PC-3 (cell line): ENCODE results near the gene SLC27A4. TPM values are rescaled to one million over a fixed set of nuclear protein-coding genes. Genes with fewer than 3 reads are reported as not detected.

Experiments
- ATAC-seq: fragments of 200-7000 bp; cut with Tn5 transposase; 2 replicates; pipeline ENCODE4 v1.9.1; 2020; ENCODE audit warnings: mild to moderate bottlenecking, moderate library complexity
- BruUV-seq: library from RNA; stranded (reverse); fragments of 400-500 nt; replicated peaks from 2 replicates; lab custom pipeline; 2021; lab: Mats Ljungman, UMichigan
- CTCF ChIA-PET: fragments of 300-600 bp; sonication (Branson Sonifier 250); formaldehyde crosslinking; loops from one replicate; lab custom pipeline; 2022; ENCODE audit warnings: antibody characterized with exemption; lab: Charles Lee
- POLR2A ChIA-PET: fragments of 300-600 bp; sonication (Branson Sonifier 250); formaldehyde crosslinking; loops from one replicate; lab custom pipeline; 2022; ENCODE audit warnings: antibody characterized with exemption; ENCODE audit not compliant: unreplicated experiment; lab: Charles Lee
- DNase-seq: peaks from one replicate; pipeline ENCODE4 v3.0.0-alpha.2; 2015
- H2AFZ ChIP-seq: fragments of 300-600 bp; sonication (generic); 2 replicates; pipeline ENCODE4 v1.6.0; 2016; ENCODE audit warnings: antibody characterized with exemption, low read length
- H3F3A ChIP-seq: fragments of 300-600 bp; sonication (generic); one replicate; pipeline ENCODE4 v1.6.0; 2017; ENCODE audit warnings: antibody characterized with exemption, low read length, control low read depth, mild to moderate bottlenecking; ENCODE audit not compliant: unreplicated experiment
- H3K27ac ChIP-seq: fragments of 300-600 bp; sonication (generic); 2 replicates; pipeline ENCODE4 v1.5.1; 2016; ENCODE audit warnings: mild to moderate bottlenecking, low read length
- H3K27me3 ChIP-seq: fragments of 300-600 bp; sonication (generic); 2 replicates; pipeline ENCODE4 v1.6.1; 2016; ENCODE audit warnings: low read length, mixed read lengths
- H3K36me3 ChIP-seq: fragments of 300-600 bp; sonication (generic); 2 replicates; pipeline ENCODE4 v1.6.1; 2016; ENCODE audit warnings: low read depth, mixed run types, low read length, mixed read lengths
- H3K4me1 ChIP-seq: fragments of 300-600 bp; sonication (generic); 2 replicates; pipeline ENCODE4 v1.5.1; 2016; ENCODE audit warnings: low read length; ENCODE audit not compliant: insufficient read depth
- H3K4me2 ChIP-seq: fragments of 300-600 bp; sonication (generic); 2 replicates; pipeline ENCODE4 v1.6.0; 2016; ENCODE audit warnings: low read length
- H3K4me3 ChIP-seq: fragments of 300-600 bp; sonication (generic); 2 replicates; pipeline ENCODE4 v1.5.1; 2016; ENCODE audit warnings: mild to moderate bottlenecking, low read length, mixed read lengths
- H3K79me2 ChIP-seq: fragments of 300-600 bp; sonication (generic); 2 replicates; pipeline ENCODE4 v1.6.1; 2017; ENCODE audit warnings: low read length, mixed read lengths
- H3K9ac ChIP-seq: fragments of 300-600 bp; sonication (generic); 2 replicates; pipeline ENCODE4 v1.6.0; 2016; ENCODE audit warnings: mild to moderate bottlenecking, low read length
- H3K9me2 ChIP-seq: fragments of 300-600 bp; sonication (generic); replicated peaks from 2 replicates; pipeline ENCODE4 v1.6.1; 2016; ENCODE audit warnings: mixed run types, low read length, mixed read lengths
- H3K9me3 ChIP-seq: fragments of 300-600 bp; sonication (generic); 2 replicates; pipeline ENCODE4 v1.6.1; 2016; ENCODE audit warnings: low read length, mixed read lengths
- H4K20me1 ChIP-seq: fragments of 300-600 bp; sonication (generic); 2 replicates; pipeline ENCODE4 v1.6.1; 2016; ENCODE audit warnings: low read length, mixed read lengths
- EZH2 ChIP-seq: fragments of 300-600 bp; sonication (generic); IDR thresholded peaks from one replicate; pipeline ENCODE4 v1.6.1; 2017; ENCODE audit warnings: antibody characterized with exemption, mild to moderate bottlenecking, low read length; ENCODE audit not compliant: unreplicated experiment
- EZH2phosphoT487 ChIP-seq: fragments of 300-600 bp; sonication (generic); IDR thresholded peaks from 2 replicates; pipeline ENCODE4 v1.6.1; 2018; ENCODE audit warnings: mild to moderate bottlenecking, antibody characterized with exemption, low read length, borderline replicate concordance
- intact Hi-C: fragments of 100-400 bp; cut with micrococcal nuclease; formaldehyde crosslinking; loops from 2 replicates; pipeline ENCODE4 v1.9.0; 2023
- total RNA-seq: library from RNA; depleted of rRNA; stranded (reverse); fragments of >200 nt; gene quantifications from 2 replicates; pipeline ENCODE4 v1.2.3, GENCODE V29; 2014
- TF ChIP-seq, protein P1 (sequence below): fragments of 300-600 bp; sonication (generic); conservative IDR thresholded peaks from 2 replicates; pipeline ENCODE4 v1.5.1; 2017; ENCODE audit warnings: antibody characterized with exemption, low read depth, mild to moderate bottlenecking, low read length

SLC27A4 gene
- total RNA-seq, 1 experiment from 2014 or later: 39.1 TPM

DNA sequence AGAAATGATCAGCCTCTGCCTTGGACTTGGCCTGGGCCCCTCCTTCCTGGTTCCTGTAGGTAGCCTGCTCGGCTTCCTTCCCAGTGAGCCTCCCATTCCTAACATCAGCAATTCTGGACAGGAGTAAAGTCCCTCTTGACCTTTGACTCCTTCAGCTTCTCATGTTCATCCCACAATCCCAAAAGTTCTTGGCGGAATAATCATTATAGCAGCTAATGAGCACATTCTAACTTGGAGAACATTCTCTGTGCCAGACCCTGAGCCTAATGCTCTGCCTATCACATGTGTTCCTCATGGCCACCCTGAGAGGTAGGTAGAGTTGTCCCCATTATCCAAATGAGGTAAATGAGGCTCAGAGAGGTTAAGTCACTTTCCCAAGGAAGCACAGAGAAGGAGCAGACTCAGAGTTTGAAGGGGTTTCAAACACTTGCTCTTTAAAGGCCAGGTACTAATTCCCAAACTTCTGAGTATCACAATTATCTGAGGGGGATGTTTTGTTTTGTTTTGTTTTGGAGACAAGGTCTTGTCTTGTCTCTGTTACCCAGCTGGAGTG is 43.0 kb upstream of the SLC27A4 start:
- peaks cover 14% of the 10 kb centered on the region for H3K4me1 ChIP-seq
- H3K79me2 ChIP-seq: no peaks in the 10 kb centered on the region
- H2AFZ ChIP-seq: no peak overlapping the region
- intact Hi-C loops: loop anchor here (5.0 kb wide), 1 partner anchor 65 kb away; no protein-coding TSS in a partner anchor
- no peaks in the 10 kb centered on the region for H3K9me3 ChIP-seq
- no peaks in the 10 kb centered on the region for H3K9me2 ChIP-seq
- ChIA-PET POLR2A (no interaction called here), CTCF (no interaction called here)
- no peaks in the 10 kb centered on the region for H3F3A ChIP-seq
- ATAC-seq (no peak), DNase-seq (no peak)
- no peak overlapping the region for H3K9ac ChIP-seq
- H3K27me3 ChIP-seq: no peaks in the 10 kb centered on the region
- no peaks in the 10 kb centered on the region for H3K36me3 ChIP-seq
- H3K4me3 ChIP-seq: no peak overlapping the region
- H3K27ac ChIP-seq: no peak overlapping the region
- BruUV-seq: no TSS peak
- no peaks in the 10 kb centered on the region for H4K20me1 ChIP-seq
- no peak for TF ChIP-seq EZH2phosphoT487
- no peak for TF ChIP-seq EZH2
- TF ChIP-seq, protein P1, sequence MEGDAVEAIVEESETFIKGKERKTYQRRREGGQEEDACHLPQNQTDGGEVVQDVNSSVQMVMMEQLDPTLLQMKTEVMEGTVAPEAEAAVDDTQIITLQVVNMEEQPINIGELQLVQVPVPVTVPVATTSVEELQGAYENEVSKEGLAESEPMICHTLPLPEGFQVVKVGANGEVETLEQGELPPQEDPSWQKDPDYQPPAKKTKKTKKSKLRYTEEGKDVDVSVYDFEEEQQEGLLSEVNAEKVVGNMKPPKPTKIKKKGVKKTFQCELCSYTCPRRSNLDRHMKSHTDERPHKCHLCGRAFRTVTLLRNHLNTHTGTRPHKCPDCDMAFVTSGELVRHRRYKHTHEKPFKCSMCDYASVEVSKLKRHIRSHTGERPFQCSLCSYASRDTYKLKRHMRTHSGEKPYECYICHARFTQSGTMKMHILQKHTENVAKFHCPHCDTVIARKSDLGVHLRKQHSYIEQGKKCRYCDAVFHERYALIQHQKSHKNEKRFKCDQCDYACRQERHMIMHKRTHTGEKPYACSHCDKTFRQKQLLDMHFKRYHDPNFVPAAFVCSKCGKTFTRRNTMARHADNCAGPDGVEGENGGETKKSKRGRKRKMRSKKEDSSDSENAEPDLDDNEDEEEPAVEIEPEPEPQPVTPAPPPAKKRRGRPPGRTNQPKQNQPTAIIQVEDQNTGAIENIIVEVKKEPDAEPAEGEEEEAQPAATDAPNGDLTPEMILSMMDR: no peak
- H3K4me2 ChIP-seq: no peak overlapping the region

DNA sequence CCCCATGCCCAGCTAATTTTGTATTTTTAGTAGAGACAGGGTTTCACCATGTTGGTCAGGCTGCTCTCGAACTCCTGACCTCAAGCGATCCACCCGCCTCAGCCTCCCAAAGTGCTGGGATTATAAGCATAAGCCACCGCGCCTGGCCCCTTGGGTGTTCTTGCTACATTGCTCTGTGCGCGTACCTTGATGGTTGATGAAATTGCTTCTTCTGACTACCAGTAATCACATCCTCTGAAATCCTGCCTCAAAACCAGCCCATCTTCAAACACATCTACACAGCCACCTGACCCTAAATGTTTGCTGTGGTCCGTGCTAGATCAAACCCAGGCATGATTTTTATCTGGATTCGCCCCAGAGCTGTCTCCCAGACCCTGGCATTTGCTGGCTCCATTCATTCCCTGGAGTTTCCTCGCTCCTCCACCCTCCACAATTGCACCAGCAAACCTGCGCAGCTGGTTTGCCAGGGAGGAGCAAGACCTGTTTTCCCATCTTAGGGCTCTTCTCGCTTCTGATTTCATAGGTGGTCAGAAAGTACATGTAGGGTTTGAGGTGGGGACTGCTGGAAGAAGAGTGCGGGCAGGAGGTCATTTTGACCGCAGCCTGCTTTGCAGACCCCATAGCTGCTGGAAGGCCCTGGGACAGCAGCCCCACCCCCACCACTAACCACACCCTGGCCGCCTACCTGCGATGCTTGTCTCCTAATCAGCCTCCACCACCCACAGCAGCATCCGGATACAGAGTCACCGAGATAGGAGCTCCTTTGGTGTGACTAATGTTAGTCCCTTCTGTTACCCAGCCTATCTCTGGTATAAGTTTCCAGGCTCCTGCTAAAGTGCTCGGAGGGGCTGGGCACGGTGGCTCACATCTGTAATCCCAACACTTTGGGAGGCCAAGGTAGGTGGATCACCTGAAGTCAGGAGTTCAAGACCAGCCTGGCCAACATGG is 41.5 kb upstream of the SLC27A4 start:
- no peaks in the 10 kb centered on the region for H3K9me3 ChIP-seq
- DNase-seq (peak; percentile 38), ATAC-seq (no peak)
- TF ChIP-seq EZH2phosphoT487 (no peak), EZH2 (no peak)
- TF ChIP-seq, protein P1: no peak
- no TSS peak for BruUV-seq
- H3K27me3 ChIP-seq: no peaks in the 10 kb centered on the region
- no peak overlapping the region for H2AFZ ChIP-seq
- H3K4me1 ChIP-seq: peaks cover 14% of the 10 kb centered on the region
- CTCF ChIA-PET: no interaction called here
- H3K27ac ChIP-seq: no peak overlapping the region
- no peaks in the 10 kb centered on the region for H4K20me1 ChIP-seq
- no peak overlapping the region for H3K4me2 ChIP-seq
- H3K4me3 ChIP-seq: no peak overlapping the region
- H3F3A ChIP-seq: no peaks in the 10 kb centered on the region
- POLR2A ChIA-PET: no interaction called here
- no peaks in the 10 kb centered on the region for H3K9me2 ChIP-seq
- H3K79me2 ChIP-seq: no peaks in the 10 kb centered on the region
- intact Hi-C loops: loop anchor here (5.0 kb wide), 1 partner anchor 63 kb away; no protein-coding TSS in a partner anchor
- no peak overlapping the region for H3K9ac ChIP-seq
- no peaks in the 10 kb centered on the region for H3K36me3 ChIP-seq
